Jurkat, Clone E6-1 (cell line): ENCODE measurements around the gene CFAP221.

Source experiments
- DNase-seq: peaks from one replicate; pipeline ENCODE4 v3.0.0-alpha.2; 2011; ENCODE audit warnings: low read depth, low spot score
- H3K4me3 ChIP-seq: 2 replicates; pipeline ENCODE4 v1.5.1; 2011; ENCODE audit warnings: mild to moderate bottlenecking, low read length, control low read depth, moderate library complexity

Gene CFAP221

DNA sequence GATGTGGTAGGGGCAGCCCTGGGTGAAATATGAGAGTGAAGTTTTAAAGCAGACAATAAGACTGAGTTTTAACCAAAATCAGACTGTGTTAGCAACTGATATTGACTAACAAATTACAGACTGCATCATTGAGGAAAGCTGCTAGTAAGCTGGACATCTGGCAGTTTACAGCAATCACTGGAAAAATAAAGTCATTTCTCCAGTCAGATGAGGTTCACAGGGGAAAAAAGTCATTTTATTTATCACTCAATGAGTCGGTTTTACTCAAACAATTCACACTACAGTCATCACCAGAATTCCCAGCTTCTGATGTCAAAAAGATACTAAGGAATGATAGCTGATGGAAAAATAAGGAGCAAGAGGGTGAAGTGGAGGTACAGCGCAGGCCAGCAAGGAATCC is 124.3 kb downstream of the CFAP221 start:
- no peak for DNase-seq
- no peak overlapping the region for H3K4me3 ChIP-seq

DNA sequence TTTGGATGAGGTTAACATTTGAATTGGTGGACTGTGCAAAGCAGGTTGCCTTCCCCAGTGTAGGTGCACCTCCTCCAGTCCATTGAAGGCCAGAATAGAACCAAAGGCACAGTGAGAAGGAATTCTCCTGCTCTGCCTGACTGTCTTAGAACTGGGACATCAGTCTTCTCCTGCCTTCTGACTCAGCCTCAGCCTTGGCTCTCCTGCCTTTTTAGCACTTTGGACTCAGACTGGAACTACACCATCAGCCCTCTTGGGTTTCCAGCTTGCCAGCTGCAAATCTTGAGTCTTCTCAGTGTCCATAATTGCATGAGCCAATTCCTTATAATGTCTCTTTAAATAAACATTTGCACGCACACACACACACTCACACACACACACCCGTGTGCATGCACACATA is 126.8 kb downstream of the CFAP221 start:
- no peak for DNase-seq
- no peak overlapping the region for H3K4me3 ChIP-seq

DNA sequence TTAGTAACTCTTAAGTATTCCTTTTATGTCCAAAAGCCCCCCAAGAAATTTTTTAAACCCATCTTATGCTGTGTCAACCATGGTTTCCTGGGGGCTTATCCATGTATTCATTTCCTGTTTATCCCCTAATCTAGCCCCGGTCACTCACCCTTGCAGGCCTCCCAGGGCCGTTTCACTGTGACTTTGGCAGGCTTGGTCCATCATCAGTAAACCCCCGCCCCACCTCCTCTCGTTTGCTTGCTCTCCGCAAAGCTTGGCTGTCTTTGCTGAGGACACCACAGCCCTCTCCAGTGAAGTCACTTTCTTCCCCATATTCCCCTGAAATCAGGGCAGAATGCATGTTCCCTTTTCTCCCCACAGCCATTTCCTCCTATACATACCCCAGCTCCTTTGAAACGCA is 127.5 kb downstream of the CFAP221 start:
- no peak for DNase-seq
- no peak overlapping the region for H3K4me3 ChIP-seq

DNA sequence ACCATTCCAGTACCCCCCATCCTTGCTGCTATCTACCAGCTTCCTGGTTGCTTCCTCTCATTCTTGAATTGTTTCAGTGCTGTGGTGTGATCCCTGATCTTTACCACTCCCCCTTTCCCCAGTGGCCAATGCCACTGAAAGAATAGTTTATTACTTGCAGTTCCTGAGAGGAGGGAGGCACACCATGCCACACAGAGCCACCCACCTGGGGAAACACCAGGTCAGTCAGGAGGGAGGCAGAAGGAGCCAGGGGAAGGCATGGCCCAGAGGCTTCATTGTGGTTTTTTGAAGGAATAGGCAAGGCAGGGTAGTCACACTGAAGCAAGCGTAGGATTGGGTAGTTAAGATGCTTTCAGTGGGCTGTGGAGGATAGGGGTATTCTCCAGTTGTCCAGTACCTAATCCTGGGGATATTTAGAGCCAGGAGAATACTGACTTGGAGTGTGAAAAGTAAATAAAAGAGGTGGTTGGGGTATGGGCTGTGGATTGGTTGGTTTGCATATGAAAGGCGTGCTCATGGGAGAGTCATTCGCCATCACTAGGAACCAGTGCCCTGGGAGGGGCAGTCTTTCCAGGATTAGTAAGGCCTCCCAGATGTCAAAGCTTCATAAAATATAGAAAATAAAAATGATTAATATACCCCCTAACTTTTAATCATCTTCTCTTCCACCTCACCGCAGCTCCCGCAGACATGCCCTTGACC is 128.1 kb downstream of the CFAP221 start:
- no peak for DNase-seq
- H3K4me3 ChIP-seq = no peak overlapping the region

DNA sequence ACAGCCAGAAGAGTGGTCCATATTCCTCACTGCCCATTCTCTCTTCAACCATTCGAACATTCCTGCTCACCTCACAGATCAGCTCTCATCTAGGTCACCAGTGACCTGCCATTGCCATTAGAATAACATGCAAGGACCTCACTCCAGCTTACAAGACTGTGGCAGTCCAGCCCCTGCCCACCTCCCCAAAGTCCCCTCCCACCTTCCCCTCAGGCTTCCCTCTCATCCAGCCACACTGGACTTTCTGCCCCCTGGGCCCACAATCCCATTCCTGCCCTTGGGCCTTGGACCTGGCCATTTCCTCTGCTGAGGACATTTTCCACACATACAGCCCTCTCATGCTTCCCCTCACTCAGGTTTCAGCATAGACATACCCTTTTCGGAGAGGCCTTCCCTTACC is 129.5 kb downstream of the CFAP221 start:
- DNase-seq = no peak
- H3K4me3 ChIP-seq = no peak overlapping the region

DNA sequence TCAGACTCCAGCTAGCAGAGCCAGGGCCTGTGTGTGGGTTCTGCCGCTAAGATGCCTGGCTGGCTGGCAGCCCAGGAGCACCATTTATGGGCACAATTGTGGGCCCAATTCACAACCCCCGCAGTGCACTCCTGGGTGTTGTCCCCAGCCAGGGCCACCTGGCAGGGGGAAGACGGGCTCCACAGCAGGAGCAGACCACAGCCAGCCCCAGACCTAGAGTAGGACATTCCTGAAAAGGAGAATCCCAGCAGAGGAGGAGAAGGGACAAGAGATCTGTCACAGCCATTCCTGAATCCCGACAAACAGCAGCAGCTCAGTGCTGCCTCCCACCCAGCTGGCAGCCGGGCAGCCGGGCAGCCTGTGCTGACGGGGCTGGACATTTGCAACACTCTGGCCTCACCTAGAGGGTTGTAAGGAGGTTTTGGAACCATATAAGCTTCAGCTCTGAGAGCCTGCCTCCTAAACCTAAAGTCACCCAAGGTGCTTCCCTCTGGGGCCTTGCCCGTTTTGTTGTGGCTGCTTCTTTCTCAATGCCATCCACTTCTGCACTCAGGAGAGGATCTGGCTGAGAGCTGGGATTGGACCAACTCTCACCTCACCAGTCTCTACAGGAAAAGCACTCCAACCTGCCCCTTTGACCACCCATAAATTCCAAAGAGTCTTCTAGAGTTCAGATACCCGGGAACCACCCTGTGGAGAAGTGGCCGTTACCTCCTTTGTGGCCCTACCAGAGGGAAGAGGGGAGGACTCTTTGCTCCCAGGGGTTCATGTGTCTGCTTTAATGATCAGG is 130.7 kb downstream of the CFAP221 start:
- DNase-seq = no peak
- no peak overlapping the region for H3K4me3 ChIP-seq

DNA sequence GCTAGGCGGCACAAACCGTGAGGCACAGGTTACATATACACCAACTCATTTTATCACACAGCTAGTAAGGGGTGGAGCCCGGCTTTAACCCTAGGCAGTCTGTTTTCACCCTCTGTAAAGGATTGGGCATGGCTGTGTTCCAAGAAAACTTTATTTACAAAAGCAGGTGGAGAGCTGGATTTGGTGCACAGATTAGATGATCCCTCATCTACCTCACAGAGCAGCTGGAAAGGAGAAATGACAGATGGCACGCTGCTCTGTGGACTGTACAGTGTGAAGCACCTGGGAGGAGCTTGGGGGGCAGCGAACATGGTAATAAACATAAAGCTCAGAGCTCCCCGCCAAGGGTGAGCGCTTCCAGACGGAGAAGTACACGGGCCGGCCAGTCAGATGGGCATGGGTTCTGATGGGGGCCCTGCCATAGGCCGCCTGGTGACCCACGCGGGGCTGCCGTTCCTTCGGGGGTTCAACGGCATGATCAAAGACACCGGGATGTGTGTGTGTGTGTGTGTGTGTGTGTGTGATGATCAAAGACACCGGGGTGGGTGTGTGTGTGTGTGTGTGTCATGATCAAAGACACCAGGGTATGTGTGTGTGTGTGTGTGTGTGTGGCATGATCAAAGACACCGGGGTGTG is 133.9 kb downstream of the CFAP221 start:
- DNase-seq = no peak
- H3K4me3 ChIP-seq = no peak overlapping the region

DNA sequence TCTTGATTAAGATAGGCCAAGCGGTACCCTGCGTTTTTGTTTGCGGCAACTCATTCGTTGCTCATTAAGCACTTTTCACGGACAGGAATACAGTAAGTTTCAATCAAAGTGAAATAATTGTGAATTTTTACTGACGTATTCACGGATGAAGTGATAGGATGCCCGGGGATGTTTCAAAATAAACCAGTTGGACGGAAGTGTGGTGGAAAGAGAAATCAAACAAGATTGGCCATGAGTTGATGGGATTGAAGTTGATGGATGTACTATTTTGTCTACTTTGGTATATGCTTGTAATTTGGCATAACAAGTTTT is 135.2 kb downstream of the CFAP221 start:
- H3K4me3 ChIP-seq = peak overlapping the region; percentile 91
- DNase-seq = no peak

DNA sequence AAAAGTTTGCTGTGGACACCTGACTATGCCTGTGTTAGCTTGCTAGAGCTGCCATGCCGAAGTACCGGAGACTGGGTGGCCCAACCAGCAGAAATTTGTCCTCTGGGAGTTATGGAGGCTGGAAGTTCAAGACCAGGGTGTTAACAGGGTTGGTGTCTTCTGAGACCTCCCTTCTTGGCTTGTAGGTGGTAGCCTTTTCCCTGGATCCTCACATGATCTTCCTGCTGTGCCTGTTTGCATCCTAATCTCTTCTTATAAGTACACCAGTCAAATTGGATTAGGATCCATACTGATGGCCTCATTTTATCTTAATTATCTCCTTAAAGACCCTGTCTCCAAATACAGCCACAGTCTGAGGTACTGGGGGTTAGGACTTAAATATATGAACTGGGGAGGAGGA is 135.6 kb downstream of the CFAP221 start:
- no peak for DNase-seq
- peak overlapping the region; percentile 91 for H3K4me3 ChIP-seq

DNA sequence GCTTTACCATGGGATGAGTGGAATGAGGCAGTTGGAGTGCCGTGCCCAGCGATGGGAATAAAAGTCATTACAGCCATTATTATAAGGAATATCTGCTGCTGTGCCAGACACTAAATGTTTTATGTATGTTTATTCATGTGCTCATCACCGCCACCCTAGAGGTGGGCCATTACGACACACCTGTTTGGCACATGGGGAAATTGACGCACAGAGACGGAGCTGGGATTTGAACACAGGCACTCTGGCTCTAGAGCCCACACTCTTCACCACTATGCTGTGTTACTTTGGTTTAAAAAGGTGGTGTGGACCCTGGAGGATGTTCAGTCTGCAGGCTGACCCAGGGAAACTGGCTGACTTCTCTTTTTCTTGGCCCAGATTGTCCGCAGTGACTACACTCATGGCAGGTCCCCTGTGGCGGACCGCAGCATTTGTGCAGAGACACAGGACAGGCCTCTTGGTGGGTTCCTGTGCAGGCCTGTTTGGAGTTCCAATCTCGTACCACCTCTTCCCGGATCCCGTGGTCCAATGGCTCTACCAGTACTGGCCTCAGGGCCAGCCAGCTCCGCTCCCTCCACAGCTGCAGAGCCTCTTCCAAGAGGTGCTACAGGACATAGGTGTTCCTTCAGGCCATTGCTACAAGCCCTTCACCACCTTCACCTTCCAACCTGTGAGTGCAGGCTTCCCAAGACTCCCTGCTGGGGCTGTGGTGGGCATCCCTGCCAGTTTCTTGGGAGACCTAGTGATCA is 136.4 kb downstream of the CFAP221 start:
- peak overlapping the region; percentile 91 for H3K4me3 ChIP-seq
- DNase-seq = no peak

DNA sequence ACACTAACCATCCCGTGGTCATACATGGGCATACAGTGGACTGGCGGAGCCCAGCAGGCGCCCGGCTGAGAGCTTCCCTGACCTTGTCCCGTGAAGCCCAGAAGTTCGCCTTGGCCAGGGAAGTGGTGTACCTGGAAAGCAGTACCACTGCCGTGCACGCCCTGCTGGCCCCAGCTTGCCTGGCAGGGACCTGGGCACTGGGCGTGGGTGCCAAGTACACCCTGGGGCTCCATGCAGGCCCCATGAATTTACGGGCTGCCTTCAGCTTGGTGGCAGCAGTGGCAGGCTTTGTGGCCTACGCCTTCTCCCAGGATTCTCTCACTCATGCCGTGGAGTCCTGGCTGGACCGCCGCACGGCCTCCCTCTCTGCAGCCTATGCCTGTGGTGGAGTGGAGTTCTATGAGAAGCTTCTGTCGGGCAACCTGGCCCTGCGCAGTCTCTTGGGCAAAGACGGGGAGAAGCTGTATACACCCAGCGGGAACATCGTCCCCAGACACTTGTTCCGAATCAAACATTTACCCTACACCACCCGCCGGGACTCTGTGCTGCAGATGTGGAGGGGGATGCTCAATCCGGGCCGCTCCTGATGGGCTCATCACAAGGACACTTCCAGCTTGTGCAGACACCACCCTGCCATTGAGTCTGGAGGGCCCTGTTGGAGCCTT is 137.1 kb downstream of the CFAP221 start:
- DNase-seq = no peak
- H3K4me3 ChIP-seq = no peak overlapping the region

DNA sequence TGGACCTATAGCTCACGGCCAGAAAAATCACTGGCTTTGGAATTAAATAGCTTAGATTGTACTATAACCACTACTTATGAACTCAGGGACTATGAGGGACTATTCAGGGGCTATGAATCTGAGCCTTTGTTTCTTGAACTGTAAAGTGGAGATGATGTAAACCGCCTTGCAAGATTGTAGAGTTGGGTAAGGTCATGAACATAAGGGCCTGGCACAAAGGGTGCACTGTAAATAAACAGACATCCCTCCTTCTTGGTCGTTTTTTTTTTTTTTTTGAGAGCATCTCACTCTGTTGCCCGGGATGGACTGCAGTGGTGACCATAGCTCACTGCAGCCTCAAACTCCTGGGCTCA is 137.6 kb downstream of the CFAP221 start:
- H3K4me3 ChIP-seq = no peak overlapping the region
- no peak for DNase-seq

DNA sequence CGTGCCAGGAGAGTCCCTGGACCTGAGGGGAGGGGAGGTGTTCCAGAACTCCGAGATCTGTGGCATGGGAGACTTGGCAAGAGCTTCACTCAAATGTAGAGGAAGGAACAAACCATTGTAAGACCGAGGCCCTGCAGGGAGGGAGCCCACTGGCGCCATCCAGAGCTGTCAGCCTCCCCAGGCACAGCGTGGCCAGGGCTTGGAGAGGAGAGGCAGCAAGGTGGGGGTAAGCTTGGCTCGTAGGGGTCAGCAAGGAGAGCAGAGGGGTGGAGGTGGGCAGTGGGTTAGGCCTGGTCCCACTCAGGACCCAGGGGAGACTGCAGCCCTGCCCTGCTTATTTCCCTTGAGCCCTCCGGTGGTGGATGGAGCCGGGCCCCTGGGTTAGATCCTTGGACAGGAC is 138.3 kb downstream of the CFAP221 start:
- DNase-seq = no peak
- H3K4me3 ChIP-seq = no peak overlapping the region

DNA sequence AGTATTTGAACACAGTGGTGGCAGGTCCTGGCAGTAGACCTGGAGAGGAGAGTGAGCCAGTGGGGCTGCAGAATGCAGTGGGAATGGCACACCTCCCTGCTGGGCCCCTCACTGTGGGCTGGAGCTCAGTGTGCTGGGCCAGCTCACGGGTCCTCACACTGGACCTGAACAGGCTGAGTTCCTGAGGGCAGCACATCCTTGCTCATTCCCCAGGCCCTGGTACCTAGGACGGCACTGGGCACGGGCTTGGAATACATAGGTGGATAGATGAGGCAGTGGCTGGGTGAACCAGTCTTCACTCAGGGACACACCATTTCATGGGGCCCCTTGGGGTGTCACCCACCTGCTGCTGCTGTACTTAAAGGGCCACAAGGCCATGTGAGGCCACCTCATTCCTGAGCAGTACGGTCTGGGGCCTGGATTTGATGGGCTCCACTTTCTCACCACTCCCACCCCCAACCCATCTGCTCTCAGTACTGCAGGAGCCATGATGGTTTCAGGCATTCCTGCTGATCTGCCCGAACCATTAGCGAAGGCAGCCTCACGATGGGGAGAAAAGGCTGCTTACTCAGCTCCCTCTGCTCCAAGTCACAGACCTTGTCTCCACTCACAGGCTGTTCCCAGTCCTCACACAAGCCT is 138.9 kb downstream of the CFAP221 start:
- DNase-seq = no peak

DNA sequence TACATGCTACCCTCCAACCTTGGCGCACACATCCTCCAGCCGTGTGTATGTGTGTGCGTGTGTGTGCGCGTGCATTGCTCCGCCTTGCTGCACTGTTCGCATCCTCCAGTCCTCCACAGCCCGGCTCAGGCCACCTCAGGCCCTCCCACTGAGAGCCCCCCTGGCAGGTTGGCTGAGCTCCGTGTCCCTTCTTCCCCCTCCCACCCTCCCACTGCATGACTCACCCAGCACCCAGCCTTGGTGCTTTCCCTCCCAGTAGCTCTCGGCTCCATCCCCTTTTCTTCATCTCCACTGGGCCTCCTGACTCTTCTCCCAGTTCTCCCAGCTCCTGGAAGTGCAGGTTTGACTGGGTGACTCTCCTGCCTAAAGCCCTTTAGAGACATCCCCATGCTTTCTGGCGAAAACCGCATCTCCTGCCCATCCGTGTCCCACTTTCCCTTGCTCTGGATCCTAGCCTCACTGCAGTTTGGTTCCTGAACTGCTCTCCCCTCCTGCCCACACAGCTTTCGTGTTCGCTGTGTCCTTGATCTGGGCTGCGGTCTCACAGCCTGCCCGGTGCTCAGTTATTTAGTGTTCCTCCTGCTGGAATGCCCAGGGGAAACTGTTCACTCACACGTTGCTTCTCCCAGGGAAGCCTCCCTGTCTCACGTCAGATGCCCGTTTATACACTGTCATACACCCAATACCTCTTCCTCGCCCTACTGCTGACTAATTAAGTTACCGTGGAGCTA is 139.6 kb downstream of the CFAP221 start:
- H3K4me3 ChIP-seq = no peak overlapping the region
- no peak for DNase-seq

More for the DNA sequence above, 138.9 kb downstream of the CFAP221 start:
- no peak overlapping the region for H3K4me3 ChIP-seq

DNA sequence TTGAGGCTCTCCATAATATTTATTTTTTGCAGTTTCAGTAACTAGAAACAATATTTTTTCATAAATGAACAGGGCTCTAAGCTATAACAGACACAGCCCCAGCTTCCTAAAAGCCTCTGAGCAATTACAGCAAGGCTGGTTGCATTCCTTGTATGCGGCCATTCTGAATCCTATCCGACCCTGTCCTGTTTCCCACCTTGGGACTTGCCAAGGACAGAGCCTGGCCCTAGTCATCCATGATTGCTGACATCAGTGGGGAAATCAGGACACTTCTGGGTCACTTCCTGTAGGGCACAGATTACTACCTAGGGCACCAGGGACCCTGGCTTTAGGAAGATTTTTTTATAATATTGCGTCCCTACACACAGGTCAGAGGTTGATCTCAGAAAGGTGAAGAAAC is 140.3 kb downstream of the CFAP221 start:
- no peak overlapping the region for H3K4me3 ChIP-seq
- no peak for DNase-seq

DNA sequence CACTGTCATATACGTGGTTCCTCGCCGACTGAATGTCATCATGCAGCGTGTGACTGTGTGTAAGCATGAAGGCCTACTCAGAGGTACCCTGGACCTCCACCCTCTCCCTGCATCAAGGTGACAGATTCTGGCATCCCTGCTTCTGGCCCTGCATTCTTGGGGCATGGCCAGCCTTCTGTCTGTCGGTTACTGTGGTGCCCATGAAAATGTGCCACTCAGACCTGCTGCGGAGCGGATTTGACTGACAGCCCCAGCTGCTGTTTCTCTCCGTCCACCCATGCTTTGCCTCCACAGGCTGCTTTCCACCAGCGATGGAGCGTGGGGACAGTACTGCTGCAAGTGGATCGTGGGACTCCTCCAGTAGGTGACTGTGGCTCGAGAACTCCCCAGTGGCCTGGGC is 144.4 kb downstream of the CFAP221 start:
- H3K4me3 ChIP-seq = no peak overlapping the region
- no peak for DNase-seq

DNA sequence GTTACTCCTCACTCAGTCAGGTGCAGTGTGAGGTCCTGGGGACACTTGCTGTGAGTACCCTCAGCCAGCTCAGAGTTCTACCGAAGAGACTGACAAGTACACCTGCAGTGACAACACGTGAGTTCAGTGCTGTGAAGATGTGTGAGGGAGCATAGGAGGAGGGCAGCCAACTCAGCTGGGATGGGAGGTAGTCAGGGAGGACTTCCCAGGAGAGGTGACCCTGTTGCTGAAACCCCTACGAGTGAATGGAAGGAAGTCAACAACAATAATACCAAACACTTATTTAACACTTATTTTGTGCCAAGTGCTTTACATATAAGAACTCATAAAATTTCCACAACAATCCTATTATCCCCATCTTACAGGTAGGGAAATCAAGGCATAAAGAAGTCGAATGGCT is 145.0 kb downstream of the CFAP221 start:
- no peak overlapping the region for H3K4me3 ChIP-seq

More for the DNA sequence above, 145.0 kb downstream of the CFAP221 start:
- no peak for DNase-seq
